Colon (tissue), 2 donors: ENCODE measurements around the gene PDCD10.

Source experiments
- FAIRE-seq: peaks from 2 replicates; lab custom pipeline; 2012; peaks lifted over from hg19 to GRCh38; lab: Jason Lieb, UNC
- donor health status: control.
- donor health status: control.

The PDCD10 gene

DNA sequence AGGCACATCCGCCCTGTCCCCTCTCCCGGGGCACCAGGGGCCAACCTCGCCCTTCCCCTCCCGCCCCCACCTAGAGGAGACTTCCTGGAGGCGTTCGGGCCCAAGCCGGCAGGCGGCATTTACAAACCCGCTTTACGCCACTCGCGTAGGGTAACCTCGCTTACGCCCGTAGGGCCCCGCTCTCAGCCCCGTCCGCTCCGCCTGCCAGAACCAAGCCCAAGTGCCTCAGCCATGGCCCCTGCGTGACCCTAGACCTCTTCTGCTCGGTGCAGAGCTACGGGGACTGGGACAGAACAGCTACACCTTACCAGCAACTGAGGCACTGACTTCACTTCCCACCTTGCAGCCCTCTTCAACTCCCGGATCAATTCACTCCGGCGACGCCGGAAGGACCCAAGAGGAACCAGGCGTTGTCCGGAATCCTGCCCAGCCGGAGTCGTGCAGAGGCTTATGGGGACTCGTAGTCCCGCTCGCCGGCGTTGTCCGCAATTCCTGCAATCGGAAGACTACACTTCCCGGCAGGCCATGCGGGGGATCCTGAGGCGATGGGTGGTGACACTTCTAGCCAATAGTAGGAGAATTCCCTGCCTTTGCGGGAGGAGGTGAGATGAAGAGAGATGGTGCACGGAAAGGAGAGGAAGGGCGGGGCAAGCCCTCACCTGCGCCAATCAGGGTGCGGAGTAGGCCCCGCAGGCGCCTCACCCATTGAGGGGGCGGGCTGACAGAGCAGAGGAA, at the start of gene PDCD10:
Gene PDCD10, minus strand, starts transcription at position 395 of the 735 bp plus-strand sequence. CDS start 14,735 bp downstream, outside the sequence.
- peak; percentile 89 for FAIRE-seq

DNA sequence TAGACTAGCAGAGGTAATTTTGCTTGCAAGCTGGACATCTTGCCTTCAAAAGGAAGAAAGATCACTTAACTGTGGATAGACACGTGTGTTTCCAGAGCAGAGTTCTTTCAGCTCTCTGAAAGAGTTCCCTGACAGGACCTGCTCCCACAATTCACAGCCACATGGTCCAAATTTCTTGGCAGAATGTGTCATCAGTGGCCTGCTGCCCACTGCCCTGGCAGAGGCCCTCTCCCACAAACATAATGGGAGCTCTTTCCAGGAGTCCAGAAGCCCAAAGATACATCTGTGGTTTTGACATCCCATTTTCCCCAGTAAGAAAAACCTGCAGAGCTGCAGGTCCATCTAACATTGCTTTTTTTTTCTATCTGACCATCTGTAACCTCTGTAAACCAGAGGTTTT, 49.1 kb upstream of the PDCD10 start:
- FAIRE-seq, result no peak

DNA sequence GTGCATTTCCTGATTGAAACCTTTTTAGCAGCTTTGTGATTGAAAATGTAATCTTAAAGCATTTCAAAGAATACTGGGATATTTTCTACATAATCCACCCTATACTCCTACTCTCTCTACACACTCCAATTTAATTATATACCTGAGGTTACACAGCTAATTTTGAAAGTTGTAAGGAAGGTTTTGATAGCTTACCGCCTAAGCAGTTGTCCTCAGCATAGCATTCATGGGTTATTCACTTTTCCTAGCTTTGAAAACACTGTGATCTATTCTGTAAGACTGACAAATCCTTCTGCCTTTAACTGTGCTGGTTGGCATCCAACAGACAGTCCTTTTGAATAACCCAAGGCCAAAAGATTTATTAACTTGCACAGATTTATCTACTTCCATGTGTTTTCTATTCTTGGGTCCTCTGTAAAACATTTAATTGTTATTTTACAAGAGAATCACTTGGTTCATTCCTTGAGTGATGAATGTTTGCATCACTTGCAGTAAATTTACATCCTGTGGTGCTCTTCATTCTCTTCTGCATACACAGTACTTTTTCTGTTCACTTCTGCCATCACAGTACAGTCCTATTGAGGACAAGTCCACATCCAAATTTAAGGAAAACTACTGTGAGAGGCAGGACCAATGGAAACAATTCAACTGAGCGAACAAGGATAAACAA, 45.7 kb upstream of the PDCD10 start:
- FAIRE-seq, result no peak

DNA sequence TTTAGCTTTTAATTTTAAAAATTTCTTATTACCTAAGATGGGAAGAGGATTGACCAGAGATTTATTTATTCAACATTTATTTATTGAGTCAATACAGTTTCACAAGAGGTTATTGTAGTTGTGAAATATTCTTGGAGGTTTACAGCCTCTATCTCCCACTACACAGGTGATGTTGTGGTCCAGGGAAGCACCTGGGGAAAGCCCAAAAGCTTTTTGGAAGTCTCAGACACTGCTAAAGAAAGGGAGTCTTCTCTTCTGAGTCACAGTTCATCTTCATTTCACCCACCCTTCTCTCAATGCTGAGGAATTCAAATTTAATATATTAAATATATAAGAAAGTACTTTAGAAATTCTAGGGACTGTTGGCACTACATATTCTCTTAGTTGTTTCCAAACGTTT, 42.7 kb upstream of the PDCD10 start:
- no peak for FAIRE-seq

DNA sequence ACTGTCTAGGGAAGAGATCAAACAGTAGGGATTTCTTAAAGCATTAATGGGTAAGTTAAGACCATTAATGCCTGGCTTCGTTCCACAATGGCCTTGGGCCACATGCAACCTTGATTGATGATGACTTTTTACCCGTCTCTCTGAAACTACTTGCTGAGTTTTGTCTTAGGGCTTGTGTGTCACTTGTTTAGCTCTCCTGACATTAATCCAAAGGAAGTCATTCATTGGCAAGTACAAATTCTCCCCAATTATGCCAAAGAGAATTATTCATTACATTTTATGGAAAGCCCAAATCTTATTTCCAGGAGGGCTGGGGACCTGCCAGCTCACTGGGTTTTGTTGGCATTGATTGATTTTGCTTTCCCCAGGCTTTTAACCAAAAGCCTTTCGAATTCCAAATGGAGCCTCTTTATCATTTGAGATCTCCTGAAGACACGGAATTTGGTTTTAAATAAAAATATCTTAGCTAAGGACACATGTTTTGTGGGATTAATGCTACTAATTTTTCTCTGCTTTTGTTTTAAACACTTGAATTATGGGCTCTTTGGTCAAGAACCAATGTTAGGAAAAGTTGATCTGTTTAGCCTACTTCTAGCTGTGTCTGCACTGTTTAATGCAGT, 41.5 kb upstream of the PDCD10 start:
- no peak for FAIRE-seq

DNA sequence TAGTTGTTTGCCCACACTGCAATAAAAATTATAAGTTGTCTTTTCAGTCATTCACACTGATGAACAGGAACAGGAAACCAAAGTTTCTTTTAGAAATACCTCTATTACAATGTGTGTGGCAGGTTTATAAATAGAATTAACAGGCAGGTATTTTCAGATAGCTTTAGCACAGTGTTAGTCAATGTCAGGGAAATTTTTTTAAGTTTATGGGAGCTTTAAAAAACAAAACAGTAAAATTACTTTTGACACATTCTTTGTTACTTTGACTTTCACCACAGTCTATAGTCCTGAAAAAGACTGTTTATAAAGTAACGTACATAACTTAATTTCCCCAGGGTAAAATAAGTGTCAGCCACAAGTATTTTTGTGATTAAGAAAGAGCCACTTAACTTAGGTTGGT, 38.9 kb upstream of the PDCD10 start:
- FAIRE-seq, result no peak

DNA sequence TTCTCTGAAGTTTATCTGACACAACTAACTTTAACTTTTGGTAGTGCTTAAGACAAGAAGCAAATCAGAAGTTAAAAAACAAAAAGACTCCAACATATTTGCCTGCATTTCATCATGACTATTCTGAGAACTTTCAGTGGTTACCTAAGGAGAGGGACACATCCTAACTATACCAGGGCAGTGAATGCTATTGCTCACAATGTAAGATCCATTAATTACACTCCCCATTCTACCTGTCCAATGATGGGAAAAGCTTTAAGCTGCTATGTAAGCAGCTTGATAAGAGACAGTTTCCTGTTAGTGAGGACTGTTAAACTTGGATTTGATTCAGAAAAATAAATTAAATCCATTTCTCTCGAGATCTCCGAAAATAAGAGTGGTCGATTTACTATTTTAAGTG, 38.3 kb upstream of the PDCD10 start:
- no peak for FAIRE-seq

DNA sequence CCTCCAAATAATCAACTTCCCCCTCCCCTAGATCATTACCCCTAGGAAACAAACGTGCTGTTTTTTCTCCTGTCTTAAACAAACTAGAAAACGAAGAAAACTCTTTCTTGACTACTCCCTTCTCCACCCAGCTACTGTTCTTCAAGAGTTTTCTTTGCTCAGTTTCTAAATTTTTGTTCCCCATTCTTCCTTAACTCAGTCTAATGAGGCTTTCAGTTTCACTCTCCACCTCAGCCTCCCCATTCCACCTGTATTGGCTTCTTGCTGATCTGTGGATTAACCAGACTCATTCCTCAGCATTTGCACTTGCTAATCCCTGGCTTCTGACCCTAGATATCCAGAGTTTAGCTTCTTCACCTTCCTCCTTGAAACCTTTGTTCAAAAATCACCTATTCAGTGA, 27.6 kb upstream of the PDCD10 start:
- FAIRE-seq, result no peak

DNA sequence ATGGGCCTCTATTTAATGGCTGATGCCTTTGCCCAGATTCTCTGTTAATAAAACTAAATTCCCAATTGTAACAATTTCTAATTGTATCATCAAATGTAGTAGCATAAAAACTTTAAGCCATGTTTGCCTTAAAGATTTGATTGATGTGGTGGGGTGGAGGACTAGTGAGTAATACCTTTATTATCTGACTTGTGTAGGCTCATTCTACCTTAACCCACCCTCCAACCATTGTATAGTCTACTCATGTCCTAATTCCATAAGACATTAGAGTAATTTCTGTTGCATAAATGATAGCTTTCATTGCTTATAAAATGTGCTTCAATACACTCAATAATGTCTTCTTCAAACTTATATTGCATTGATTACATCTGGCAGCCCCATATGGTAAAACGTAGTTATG, 26.6 kb upstream of the PDCD10 start:
- FAIRE-seq, result no peak

DNA sequence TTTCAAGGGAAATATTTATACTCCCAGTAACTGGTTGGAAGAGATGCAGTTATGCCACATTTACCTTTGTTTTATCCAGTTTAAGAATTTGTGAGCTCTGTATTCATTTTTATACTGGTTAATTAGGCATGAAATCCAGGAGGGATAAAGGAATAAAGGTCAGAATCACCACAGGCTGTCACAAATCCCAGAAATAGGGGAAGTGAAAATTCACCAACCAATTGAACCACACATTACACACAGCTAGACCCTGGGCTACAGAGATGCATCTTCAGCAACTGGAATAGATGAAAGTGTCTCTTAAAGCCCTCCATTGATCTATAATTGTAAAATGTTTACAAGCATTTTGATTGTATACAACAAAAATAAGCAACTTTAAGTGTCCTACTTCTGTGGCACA, 19.4 kb upstream of the PDCD10 start:
- FAIRE-seq, result no peak

DNA sequence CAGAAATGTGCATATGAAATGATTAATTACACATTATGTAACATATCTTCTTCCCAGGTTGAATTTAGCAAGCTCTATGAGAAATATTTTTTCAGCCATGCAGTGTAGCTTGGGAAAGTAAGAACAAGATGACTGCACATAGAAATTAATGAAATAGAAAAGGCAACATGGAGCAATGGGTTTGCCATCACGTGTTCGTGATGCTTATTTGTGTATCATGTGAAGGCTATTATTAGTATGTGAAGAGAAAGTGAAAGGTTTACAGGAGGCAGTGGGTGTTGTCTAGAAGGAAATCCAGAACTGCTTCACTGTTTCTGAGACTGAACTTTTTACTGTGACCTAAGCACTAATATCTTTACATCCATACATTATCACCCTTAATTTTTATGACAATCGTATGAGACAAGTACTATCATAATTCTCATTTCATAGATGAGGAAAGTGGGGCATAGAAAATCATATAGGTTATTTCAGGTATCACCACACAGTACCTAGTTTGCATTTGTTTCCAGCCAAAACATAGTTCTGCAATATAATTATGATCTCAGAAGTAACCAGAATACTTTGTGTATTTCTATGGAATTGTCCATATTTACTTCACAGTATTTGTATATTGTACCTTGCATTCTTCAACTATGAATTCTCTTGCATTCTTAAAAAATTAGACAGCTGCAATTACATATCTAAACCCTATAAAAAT, 15.7 kb upstream of the PDCD10 start:
- no peak for FAIRE-seq

DNA sequence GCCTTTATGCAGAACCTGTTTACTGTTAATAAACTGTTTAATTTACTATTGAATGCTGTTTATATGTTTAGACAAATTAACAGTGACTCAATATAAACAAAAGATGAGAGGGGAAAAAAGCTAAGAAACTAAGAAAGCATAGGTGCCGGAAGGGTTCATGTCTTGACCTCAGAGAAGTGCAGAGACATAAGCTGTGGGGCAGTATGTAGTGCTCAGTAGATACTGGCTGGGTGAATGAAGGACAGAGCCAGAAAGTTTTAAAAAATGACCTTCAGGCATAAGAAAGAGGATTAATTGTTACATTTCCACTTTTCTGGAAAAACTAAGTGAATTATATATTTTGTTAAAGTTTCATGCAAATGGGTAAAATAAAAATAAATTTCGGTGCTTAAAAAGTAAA, 15.0 kb upstream of the PDCD10 start:
- FAIRE-seq, result no peak

DNA sequence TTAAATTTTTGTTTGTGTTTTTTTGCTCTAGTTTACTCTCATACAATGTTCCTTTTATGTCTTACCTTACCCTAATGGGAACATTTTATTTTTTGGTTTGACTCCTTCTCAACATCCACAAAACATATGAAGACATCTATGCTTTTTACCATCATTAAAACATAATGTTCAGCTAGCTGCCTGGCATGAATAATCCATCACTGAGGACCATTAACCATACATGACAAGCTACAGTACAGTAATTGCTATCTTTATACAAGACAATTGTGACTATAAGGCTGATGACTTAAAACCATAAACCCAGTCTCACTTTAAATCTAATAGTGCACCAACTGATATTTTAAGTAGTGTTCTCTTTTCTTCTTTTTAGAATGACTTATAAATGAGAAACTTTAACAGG, 14.5 kb upstream of the PDCD10 start:
- FAIRE-seq, result no peak

DNA sequence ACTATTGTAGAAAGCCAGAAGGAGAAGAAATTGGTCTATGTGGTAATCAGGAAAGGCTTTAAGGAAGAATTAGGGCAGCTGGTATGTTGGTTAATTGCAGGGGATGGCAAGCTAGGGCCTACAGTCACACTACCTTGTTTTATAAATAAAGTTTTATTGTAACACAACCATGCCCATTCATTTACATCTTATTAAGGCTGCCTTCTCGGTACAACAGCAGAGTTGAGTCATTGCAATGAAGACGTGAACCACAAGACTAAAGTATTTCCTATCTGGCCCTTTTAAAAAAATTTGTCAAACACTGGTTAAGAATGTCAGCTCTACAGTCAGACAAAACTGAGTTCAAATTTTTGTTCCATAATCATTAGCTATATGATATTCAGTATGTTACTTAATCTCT, 9.1 kb upstream of the PDCD10 start:
- FAIRE-seq, result no peak

DNA sequence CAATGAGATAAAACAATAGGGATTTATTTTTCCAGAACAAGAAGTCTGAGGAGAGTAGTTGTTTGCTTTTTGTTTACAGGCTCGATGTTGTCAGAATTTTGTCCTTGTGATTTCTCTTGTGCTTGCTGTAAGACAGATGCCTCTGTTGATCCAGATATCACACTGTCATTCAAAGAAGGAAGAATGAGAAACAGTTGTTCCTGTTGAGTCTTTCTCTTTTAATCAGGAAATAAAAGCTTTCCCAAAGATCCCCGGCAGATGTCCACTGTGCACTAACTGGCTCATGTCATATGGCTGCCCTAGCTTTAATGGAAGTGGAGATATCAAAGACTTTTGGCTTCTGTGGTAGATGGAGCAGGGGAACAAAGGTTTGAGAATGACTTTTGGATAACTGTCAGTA, 7.6 kb upstream of the PDCD10 start:
- no peak for FAIRE-seq

DNA sequence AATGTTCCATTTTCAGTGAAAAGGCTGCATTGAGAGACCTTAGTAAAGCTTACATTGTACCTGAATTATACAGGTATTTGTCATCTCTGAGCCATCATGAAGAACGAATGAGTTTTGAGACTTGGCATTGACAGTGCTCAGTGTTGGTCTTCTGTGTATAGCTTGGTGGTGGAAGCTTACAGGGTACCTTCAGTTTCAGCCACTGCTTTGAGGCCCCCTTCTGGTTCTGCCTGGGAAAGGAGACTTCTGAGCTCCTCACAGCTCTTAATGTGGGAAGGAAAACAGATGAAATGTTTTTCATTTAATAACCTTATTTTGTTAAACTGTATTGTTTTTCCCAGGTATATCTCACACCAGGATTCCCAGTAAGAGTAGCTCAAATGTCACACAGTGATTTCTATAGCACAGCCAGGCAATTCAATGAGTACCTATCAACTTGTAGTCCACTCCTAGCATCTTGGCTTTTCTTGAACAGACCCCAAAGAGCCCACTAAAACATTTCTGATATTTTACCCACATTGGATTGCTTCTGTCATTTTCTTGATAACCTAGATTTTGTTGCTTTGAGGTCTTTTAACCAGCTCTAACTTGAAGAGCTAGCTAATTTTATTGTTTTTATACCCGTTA, 6.4 kb upstream of the PDCD10 start:
- FAIRE-seq, result no peak

DNA sequence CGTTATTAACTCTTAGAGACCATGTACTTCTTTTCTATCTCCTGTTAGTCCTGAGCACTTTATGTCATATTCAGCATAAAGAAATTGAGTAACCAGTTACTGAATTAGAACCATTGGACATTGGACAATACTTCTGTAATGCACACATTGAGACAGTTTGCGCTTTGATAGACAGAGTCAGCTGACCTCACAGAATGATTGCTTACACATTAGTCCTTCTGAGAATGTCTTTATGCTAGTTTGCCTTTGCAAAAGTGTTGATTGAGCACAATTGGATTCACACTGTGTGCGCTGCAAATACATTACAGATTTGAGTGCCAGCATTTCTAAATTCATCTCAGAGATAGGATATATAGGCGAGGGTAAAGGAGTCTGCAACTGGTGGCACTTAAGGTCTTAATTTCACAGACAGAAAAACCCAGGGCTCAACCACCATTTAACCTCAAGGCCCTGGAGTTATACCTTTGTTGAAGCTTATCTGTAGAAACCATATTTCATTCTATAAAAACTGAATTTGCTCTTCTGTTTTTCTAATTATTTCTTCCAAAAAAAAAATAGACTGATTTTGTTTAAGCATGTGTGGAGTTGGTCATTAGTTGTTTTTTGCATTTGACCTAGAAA, 4.6 kb upstream of the PDCD10 start:
- no peak for FAIRE-seq

DNA sequence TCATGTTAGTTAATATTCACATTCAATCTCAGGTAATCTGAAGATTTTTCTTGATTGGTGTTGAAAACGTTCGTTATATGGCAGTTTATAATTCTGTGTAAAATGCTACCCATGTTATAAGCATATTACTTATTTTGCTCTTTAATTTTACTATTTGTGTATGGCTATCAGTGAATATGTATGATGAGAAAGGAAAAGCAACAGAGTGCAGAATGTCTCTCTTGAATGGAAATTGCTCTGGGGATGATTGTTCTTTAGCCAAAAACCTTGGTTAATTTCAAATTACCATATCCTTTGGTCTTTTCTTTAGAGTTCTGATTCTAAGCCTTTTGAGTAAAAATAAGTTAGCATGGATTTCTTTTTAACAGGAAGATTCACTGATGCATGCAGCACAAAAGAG, 3.3 kb upstream of the PDCD10 start:
- no peak for FAIRE-seq

DNA sequence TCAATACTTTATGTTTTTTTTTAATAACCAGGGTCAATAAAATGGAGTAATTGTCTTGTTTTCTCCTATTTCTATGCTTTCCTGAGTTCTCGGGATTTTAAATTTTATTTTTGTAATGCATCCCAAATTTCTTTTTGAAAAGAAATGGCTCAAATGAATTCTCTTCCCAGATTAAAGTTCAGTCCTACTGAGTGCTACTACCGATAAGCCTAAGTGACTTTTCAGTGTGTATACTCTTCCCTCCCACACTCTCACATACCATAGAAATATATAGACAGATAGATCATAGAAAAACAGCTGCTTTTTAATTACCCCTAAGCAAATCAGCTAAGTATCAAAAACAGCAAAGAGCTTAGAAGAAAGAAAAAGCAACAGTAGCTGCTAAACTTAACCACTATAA, 2.3 kb upstream of the PDCD10 start:
- no peak for FAIRE-seq

DNA sequence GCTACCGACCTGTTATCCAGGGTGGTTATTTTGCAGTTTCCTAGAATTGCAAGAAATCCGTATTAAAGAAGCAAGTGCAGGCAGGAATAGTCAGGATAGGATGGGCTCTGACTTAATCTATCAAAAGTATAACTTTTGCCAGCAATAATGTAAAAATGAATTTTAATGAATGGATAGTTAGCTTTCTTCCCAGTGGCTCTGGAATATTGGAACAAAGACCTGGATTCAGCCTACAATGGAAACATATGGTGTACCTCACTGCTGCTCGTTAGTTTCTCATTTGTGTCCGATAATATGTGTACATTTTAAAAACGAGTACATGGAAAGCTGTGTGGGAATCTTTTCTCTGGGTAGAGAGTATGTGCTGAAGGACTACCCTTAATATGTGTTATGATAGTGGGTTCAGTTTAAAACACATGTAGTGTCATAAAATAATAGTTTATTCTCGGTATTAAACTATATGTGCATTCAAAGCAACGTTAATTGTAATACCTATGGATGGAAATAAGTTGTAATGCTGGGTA, 1.6 kb upstream of the PDCD10 start:
- no peak for FAIRE-seq

DNA sequence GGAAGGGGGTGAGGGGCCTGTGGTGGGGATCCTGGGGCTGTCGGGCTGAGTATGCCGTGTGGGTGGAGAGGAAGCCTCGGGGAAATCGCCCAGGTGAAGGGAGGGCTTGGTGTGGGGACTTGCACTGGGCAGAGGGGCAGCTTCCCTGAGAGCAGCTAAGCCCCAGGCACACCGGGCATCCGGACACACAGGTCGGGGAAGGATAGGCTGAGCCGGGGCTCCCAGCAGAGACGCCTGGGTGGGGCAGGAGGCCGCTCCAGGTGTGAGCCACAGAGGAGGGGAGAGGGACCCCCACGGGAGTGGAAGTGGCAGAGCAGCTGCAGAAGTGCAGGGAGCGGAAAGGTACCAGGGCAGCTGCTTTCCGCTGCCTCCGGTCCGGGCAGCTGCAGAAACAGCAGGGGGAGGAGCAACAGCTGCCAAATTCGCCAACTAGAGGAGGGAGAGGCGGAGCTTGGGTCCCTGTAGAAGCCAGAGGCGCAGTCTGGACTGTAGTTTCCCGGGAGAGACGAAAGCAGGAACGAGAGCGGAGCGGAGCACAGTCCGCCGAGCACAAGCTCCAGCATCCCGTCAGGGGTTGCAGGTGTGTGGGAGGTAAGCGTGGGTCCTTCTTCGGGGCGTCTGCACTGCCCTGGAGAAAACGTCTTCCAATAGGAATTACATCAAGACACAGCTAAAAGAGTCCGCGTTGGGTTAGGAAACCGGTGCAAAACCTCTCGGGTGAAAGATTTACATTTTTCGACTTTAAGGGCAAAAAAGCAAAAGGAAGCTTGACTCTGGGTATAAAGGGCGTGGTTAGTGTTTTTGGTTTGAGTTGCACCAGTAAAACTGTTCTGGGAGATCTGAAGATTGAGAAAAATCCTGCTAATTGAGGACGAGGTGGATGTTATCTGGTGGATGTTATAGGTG, 794 bp upstream of the PDCD10 start, which contains the start of gene SERPINI1:
Gene SERPINI1, plus strand, starts transcription at position 489 of the 906 bp plus-strand sequence. CDS start 53,408 bp downstream, outside the sequence.
- no peak for FAIRE-seq
